Heart left ventricle (tissue), 13 donors: Measurements from ENCODE around the gene SPEG.

ENCODE experiments used
- CTCF ChIP-seq, 12 donors: fragments of 200-600 bp; sonication (generic) in 4 of 12; IDR thresholded peaks; one replicate each; pipeline versions ENCODE4 v1.5.0 to v1.8.0; 2018 to 2022; ENCODE audit warnings: antibody characterized with exemption in 12 of 12, mild to moderate bottlenecking in 5 of 12
- POLR2A ChIP-seq, 2 donors: fragments of 450-650 bp; IDR thresholded peaks; one replicate each; pipeline ENCODE4 v1.6.1; 2017; ENCODE audit warnings: antibody characterized with exemption in 2 of 2, mild to moderate bottlenecking in 2 of 2, moderate library complexity in 2 of 2
- donor health status: ischemic (EF 13 %, LVEDD 7.1; RV severe dilation, severe dysfunction).
- donor health status: DM: no; HTN: yes; CAD: no.
- donor health status: DM: no; HTN: no; CAD: no.
- donor health status: ischemic (EF 25% LVEDD 6.9; RV normal size, moderate dysfunction).
- donor health status: ischemic (EF 25% LVEDD 5.7; RV mildly dilated, moderate dysfunction).
- donor health status: ischemic (EF 35%, LVEDD 5.7; RV mildly dilated, moderate dysfunction).
- donor health status: nonischemic (EF 11% LVEDD 7.7; RV severe dilation, severe dysfunction).
- donor health status: DM: yes; HTN: yes; CAD: no.
- donor health status: PGD.
- donor health status: ischemic (EF 29% LVEDD 5.4; RV normal size, mild dysfunction).
- donor health status: nonischemic (EF 23%, LVEDD 6.1; RV moderate dilation, normal function).

GRCh38 chr2:219453671-219454590 is 19.3 kb downstream of the SPEG start:
- TF ChIP-seq CTCF (IDR thresholded peaks at IDR 0.05), result no peak
- no peak for TF ChIP-seq POLR2A (IDR thresholded peaks at IDR 0.05)
